Neural progenitor cell (in vitro differentiated cells): Measurements from ENCODE around the gene PLEKHF1. TPM values are rescaled to one million over a fixed set of nuclear protein-coding genes. Genes with fewer than 3 reads are reported as not detected.

Source experiments
- DNase-seq: peaks from one replicate; pipeline ENCODE4 v3.0.0-alpha.2; 2016; ENCODE audit warnings: low spot score
- H2AFZ ChIP-seq: fragments of 200-600 bp; sonication (generic); replicated peaks from 2 replicates; pipeline ENCODE4 v1.6.1; 2016; ENCODE audit warnings: antibody characterized with exemption
- H3F3A ChIP-seq: fragments of 200-600 bp; sonication (generic); 2 replicates; pipeline ENCODE4 v1.6.1; 2016; ENCODE audit warnings: antibody characterized with exemption, low read depth
- H3K27ac ChIP-seq: fragments of 200-600 bp; sonication (generic); 2 replicates; pipeline ENCODE4 v1.5.1; 2016; ENCODE audit warnings: mild to moderate bottlenecking
- H3K27me3 ChIP-seq: fragments of 200-600 bp; sonication (generic); 2 replicates; pipeline ENCODE4 v1.6.1; 2016; ENCODE audit warnings: mild to moderate bottlenecking, moderate library complexity
- H3K36me3 ChIP-seq: fragments of 200-600 bp; sonication (generic); 2 replicates; pipeline ENCODE4 v1.5.1; 2016
- H3K4me1 ChIP-seq: fragments of 200-600 bp; sonication (generic); 2 replicates; pipeline ENCODE4 v1.6.1; 2016; ENCODE audit warnings: mixed run types
- H3K4me2 ChIP-seq: fragments of 200-600 bp; sonication (generic); 2 replicates; pipeline ENCODE4 v1.6.1; 2016
- H3K4me3 ChIP-seq: fragments of 200-600 bp; sonication (generic); 2 replicates; pipeline ENCODE4 v1.5.1; 2016
- H3K79me2 ChIP-seq: fragments of 200-600 bp; sonication (generic); 2 replicates; pipeline ENCODE4 v1.6.1; 2016; ENCODE audit warnings: low read depth
- H3K9ac ChIP-seq: fragments of 200-600 bp; sonication (generic); 2 replicates; pipeline ENCODE4 v1.6.1; 2016
- H3K9me3 ChIP-seq: fragments of 200-600 bp; sonication (generic); 2 replicates; pipeline ENCODE4 v1.5.1; 2016; ENCODE audit warnings: low read depth
- H4K20me1 ChIP-seq: fragments of 200-600 bp; sonication (generic); 2 replicates; pipeline ENCODE4 v1.6.1; 2016; ENCODE audit warnings: low read depth
- H3K27ac Mint-ChIP-seq: 3 replicates; pipeline ENCODE4 v1.8.0; 2021; ENCODE audit warnings: mixed read lengths
- H3K27me3 Mint-ChIP-seq: 2 replicates; pipeline ENCODE4 v1.8.0; 2022; ENCODE audit warnings: low read depth, mild to moderate bottlenecking, inconsistent platforms, moderate library complexity, mixed read lengths; ENCODE audit not compliant: insufficient read depth
- H3K36me3 Mint-ChIP-seq: 3 replicates; pipeline ENCODE4 v1.8.0; 2021; ENCODE audit warnings: mixed read lengths
- H3K4me1 Mint-ChIP-seq: 3 replicates; pipeline ENCODE4 v1.8.0; 2021; ENCODE audit warnings: mixed read lengths
- H3K4me3 Mint-ChIP-seq: 3 replicates; pipeline ENCODE4 v1.8.0; 2021; ENCODE audit warnings: mild to moderate bottlenecking, moderate library complexity, mixed read lengths
- H3K9me3 Mint-ChIP-seq: 3 replicates; pipeline ENCODE4 v1.8.0; 2020; ENCODE audit warnings: mixed read lengths
- EZH2 ChIP-seq: fragments of 200-600 bp; sonication (generic); IDR thresholded peaks from 2 replicates; pipeline ENCODE4 v1.6.1; 2017; ENCODE audit warnings: antibody characterized with exemption, mild to moderate bottlenecking, moderate library complexity
- EZH2phosphoT487 ChIP-seq: fragments of 200-600 bp; sonication (generic); IDR thresholded peaks from 2 replicates; pipeline ENCODE4 v1.6.1; 2017; ENCODE audit warnings: antibody characterized with exemption
- total RNA-seq: library from RNA; depleted of rRNA; stranded (reverse); fragments of >200 nt; gene quantifications from 2 replicates; pipeline ENCODE4 v1.2.3, GENCODE V29; 2015; ENCODE audit warnings: low replicate concordance
- TF ChIP-seq, protein P1 (sequence below): fragments of 200-600 bp; sonication (generic); IDR thresholded peaks from 2 replicates; pipeline ENCODE4 v1.5.1; 2017; ENCODE audit warnings: antibody characterized with exemption, mild to moderate bottlenecking

The PLEKHF1 gene
- total RNA-seq, 1 donor from 2014 or later = 1.2 TPM

DNA sequence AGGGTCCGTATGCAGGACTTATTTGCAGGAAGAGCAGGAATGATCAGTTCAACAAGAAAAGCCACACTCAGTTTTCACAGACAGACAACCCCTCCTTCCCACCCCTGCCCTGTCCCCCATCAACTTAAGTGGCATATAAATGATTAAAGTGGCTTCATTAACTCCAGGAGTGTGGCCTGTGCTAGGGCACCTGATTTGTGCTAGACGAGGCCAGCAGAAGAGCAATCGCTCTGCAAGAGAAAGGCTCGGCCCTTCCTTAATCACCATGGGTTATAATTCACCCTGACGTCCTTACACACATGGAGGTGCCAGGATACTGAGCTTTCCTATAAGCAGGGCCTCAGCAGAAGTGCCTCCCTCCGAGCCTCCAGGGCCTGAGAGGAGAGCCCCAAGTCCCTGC is 35.2 kb downstream of the PLEKHF1 start:
- TF ChIP-seq, protein P1, sequence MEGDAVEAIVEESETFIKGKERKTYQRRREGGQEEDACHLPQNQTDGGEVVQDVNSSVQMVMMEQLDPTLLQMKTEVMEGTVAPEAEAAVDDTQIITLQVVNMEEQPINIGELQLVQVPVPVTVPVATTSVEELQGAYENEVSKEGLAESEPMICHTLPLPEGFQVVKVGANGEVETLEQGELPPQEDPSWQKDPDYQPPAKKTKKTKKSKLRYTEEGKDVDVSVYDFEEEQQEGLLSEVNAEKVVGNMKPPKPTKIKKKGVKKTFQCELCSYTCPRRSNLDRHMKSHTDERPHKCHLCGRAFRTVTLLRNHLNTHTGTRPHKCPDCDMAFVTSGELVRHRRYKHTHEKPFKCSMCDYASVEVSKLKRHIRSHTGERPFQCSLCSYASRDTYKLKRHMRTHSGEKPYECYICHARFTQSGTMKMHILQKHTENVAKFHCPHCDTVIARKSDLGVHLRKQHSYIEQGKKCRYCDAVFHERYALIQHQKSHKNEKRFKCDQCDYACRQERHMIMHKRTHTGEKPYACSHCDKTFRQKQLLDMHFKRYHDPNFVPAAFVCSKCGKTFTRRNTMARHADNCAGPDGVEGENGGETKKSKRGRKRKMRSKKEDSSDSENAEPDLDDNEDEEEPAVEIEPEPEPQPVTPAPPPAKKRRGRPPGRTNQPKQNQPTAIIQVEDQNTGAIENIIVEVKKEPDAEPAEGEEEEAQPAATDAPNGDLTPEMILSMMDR = no peak
- Mint-ChIP-seq H3K4me1 (no peaks in the 10 kb centered on the region), H3K27ac (no peak overlapping the region), H3K27me3 (peaks cover 2% of the 10 kb centered on the region), H3K9me3 (no peaks in the 10 kb centered on the region), H3K4me3 (no peak overlapping the region), H3K36me3 (peaks cover 2% of the 10 kb centered on the region)
- Histone ChIP-seq H3K9ac (no peak overlapping the region), H4K20me1 (no peaks in the 10 kb centered on the region), H3K27me3 (no peaks in the 10 kb centered on the region), H3K9me3 (no peaks in the 10 kb centered on the region), H3K36me3 (no peaks in the 10 kb centered on the region), H3K4me3 (no peak overlapping the region), H3K4me1 (peaks cover 8% of the 10 kb centered on the region), H2AFZ (no peak overlapping the region), H3K4me2 (no peak overlapping the region), H3K27ac (no peak overlapping the region), H3K79me2 (no peaks in the 10 kb centered on the region), H3F3A (no peaks in the 10 kb centered on the region)
- DNase-seq = no peak

DNA sequence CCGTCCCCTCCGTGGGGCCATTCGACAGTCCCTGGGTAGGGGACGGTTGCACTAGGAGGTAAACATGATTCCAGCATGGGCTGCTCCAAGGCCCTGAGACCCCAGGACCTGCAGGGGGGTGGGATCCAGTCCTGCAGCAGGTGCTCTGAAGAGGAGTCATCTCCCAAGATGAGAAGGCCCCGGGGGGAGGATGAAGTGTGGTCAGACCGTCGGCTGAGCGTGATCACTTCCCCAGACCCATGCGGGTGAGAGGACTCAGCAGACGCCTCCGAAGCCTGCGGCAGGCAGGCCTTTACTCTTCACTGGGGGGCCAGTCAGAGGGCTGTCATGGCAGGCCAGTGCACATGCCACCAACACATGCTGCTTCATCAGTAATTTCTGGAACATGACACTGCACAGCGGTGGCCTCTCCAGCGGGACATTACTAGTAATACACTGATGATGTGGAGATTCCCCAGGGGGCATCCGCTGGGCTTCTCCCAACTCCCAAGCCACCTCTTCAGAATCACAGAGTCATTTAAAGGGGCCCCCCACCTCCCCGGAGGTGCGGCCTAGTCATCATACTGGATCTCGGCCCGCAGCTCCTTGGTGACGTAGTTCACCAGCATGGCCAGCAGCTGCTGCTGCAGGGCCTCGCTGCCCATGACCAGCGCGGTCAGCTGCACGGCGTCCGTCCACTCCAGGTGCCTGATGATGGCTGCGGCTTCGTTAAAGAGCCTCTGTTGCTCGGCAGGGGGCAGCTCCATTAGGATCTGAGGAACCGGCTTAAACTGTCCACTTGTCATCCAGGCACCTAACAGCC is 37.1 kb downstream of the PLEKHF1 start:
- no peaks in the 10 kb centered on the region for H3K9me3 ChIP-seq
- TF ChIP-seq, protein P1 = no peak
- TF ChIP-seq EZH2 (no peak), EZH2phosphoT487 (no peak)
- H3K36me3 ChIP-seq = no peaks in the 10 kb centered on the region
- H3K4me1 Mint-ChIP-seq = no peaks in the 10 kb centered on the region
- H3K4me2 ChIP-seq = no peak overlapping the region
- no peak overlapping the region for H3K27ac ChIP-seq
- H3K4me3 Mint-ChIP-seq = no peak overlapping the region
- no peaks in the 10 kb centered on the region for H3F3A ChIP-seq
- peaks cover 2% of the 10 kb centered on the region for H3K27me3 Mint-ChIP-seq
- no peak overlapping the region for H3K27ac Mint-ChIP-seq
- H2AFZ ChIP-seq = no peak overlapping the region
- H3K9me3 Mint-ChIP-seq = no peaks in the 10 kb centered on the region
- peaks cover 2% of the 10 kb centered on the region for H3K36me3 Mint-ChIP-seq
- peaks cover 8% of the 10 kb centered on the region for H3K4me1 ChIP-seq
- no peaks in the 10 kb centered on the region for H3K79me2 ChIP-seq
- no peaks in the 10 kb centered on the region for H4K20me1 ChIP-seq
- H3K9ac ChIP-seq = no peak overlapping the region
- H3K27me3 ChIP-seq = no peaks in the 10 kb centered on the region
- DNase-seq = no peak
- no peak overlapping the region for H3K4me3 ChIP-seq

DNA sequence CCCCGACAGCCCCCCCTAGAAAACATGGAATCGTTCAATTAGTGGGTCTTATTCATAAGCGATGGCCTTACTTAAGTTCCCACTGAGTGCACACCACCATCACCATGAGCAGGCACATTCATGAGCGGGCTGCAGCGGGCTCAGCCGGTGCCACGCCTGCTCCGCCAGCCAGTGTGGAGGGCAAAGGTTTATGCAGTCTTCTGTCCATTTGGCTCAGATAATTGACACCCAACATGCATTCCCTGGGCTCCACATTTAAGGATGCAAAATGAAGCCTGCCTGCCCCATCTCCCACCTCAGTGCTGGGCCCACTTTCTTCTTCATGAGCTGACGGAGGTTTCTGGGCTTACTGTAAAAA is 37.7 kb downstream of the PLEKHF1 start:
- no peaks in the 10 kb centered on the region for H3K27me3 ChIP-seq
- H3K9me3 ChIP-seq = no peaks in the 10 kb centered on the region
- Mint-ChIP-seq H3K27ac (no peak overlapping the region), H3K27me3 (no peaks in the 10 kb centered on the region), H3K36me3 (peaks cover 2% of the 10 kb centered on the region), H3K9me3 (no peaks in the 10 kb centered on the region), H3K4me1 (no peaks in the 10 kb centered on the region), H3K4me3 (no peak overlapping the region)
- H3K4me3 ChIP-seq = no peak overlapping the region
- no peak overlapping the region for H3K27ac ChIP-seq
- H2AFZ ChIP-seq = no peak overlapping the region
- no peaks in the 10 kb centered on the region for H3K79me2 ChIP-seq
- H3K36me3 ChIP-seq = no peaks in the 10 kb centered on the region
- TF ChIP-seq EZH2phosphoT487 (no peak), EZH2 (no peak)
- TF ChIP-seq, protein P1 = no peak
- no peak overlapping the region for H3K4me2 ChIP-seq
- no peak overlapping the region for H3K9ac ChIP-seq
- H3F3A ChIP-seq = no peaks in the 10 kb centered on the region
- peaks cover 8% of the 10 kb centered on the region for H3K4me1 ChIP-seq
- DNase-seq = no peak
- no peaks in the 10 kb centered on the region for H4K20me1 ChIP-seq
